ENCODE results near the gene BCL2L13.

DNA sequence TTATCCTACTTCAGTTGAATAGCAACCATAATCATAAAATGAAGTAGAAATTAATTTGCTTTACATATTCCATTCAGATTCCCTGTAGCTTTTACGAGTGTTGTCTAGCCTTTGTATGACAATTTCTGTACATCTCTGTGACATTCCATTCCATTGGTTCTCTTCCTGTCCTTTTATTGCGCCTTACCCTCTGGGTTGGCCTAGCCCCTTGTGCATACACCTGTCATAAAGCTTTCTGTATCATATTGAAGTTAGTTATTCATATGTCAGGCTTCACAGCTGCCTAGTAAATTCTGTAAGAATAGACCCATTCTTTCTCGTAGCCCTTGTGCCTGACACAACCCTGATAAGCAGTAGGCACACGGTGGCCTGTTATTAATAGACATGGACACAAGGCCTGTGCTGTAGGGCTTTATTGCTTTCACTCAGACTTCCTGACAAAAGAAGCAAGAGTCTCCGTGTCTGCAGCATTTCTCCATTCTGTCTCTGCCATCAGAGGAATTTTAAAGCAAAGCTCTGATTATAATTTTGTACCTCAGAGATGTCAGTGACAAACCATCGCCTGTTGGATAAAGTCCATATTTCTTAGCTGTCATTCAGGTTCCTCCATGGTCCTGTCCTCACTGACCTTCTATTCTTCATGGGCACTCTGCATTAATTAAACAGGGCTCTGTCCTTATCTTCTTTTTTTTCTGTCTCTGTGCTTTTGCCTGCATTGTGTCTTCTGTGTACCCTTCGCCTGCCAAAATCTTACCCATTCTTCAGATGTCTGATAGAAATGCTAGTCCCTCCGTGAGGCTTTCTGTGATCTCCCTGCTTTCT, 86.3 kb downstream of the BCL2L13 start:
- TF ChIP-seq, protein P1, sequence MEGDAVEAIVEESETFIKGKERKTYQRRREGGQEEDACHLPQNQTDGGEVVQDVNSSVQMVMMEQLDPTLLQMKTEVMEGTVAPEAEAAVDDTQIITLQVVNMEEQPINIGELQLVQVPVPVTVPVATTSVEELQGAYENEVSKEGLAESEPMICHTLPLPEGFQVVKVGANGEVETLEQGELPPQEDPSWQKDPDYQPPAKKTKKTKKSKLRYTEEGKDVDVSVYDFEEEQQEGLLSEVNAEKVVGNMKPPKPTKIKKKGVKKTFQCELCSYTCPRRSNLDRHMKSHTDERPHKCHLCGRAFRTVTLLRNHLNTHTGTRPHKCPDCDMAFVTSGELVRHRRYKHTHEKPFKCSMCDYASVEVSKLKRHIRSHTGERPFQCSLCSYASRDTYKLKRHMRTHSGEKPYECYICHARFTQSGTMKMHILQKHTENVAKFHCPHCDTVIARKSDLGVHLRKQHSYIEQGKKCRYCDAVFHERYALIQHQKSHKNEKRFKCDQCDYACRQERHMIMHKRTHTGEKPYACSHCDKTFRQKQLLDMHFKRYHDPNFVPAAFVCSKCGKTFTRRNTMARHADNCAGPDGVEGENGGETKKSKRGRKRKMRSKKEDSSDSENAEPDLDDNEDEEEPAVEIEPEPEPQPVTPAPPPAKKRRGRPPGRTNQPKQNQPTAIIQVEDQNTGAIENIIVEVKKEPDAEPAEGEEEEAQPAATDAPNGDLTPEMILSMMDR (IDR thresholded peaks at IDR 0.05; ENCODE audit: insufficient read depth, low read depth, low read length): no peak
- TF ChIP-seq EZH2 (IDR thresholded peaks at IDR 0.05; ENCODE audit: insufficient read depth, low read length): no peak
